Renal cortex interstitium (tissue), 11 donors: ENCODE measurements around the gene RPRD1B. TPM values are rescaled to one million over a fixed set of nuclear protein-coding genes. Genes with fewer than 3 reads are reported as not detected.

Experiments
- DNase-seq, 11 donors: peaks; one replicate each; pipeline ENCODE4 v3.0.0-alpha.2; 2013; ENCODE audit warnings: low read depth in 9 of 11, low spot score in 4 of 11; ENCODE audit errors: extremely low read depth in 1 of 11
- polyA plus RNA-seq, 3 donors: library from polyadenylated mRNA; unstranded; fragments of 120-200 nt; gene quantifications; one replicate each; pipeline ENCODE4 v1.2.1, GENCODE V29; 2013; ENCODE audit not compliant: insufficient read length in 3 of 3

The RPRD1B gene
- polyA plus RNA-seq, 3 donors = 35.8 to 41.4 (median 38.4) TPM

- no peak for DNase-seq
These were observed 26.3 kb downstream of the RPRD1B start for GRCh38 chr20:38059832-38060231.

- no peak for DNase-seq
These were observed 27.0 kb downstream of the RPRD1B start for GRCh38 chr20:38060536-38060935.

GRCh38 chr20:38061109-38061508 lies 27.6 kb downstream of the RPRD1B start:
- no peak for DNase-seq

- DNase-seq = no peak
These were observed 29.3 kb downstream of the RPRD1B start for GRCh38 chr20:38062890-38063289.

GRCh38 chr20:38063911-38064530 lies 30.5 kb downstream of the RPRD1B start:
- DNase-seq = no peak

- no peak for DNase-seq
These were observed 32.3 kb downstream of the RPRD1B start for GRCh38 chr20:38065764-38066375.

GRCh38 chr20:38066969-38067716 lies 33.6 kb downstream of the RPRD1B start:
- no peak for DNase-seq

- DNase-seq = no peak
These were observed 34.3 kb downstream of the RPRD1B start for GRCh38 chr20:38067717-38068365.

- no peak for DNase-seq
These were observed 39.4 kb downstream of the RPRD1B start for GRCh38 chr20:38072898-38073297.

- peak; percentile 49 to 80 (median 63) for DNase-seq
These were observed 39.9 kb downstream of the RPRD1B start for GRCh38 chr20:38073307-38074071.

GRCh38 chr20:38075161-38075998 lies 41.8 kb downstream of the RPRD1B start:
- DNase-seq = no peak

GRCh38 chr20:38076548-38076947 lies 43.0 kb downstream of the RPRD1B start:
- DNase-seq = no peak

GRCh38 chr20:38078084-38078483 lies 44.5 kb downstream of the RPRD1B start:
- DNase-seq = no peak

- DNase-seq = no peak
These were observed 45.8 kb downstream of the RPRD1B start for GRCh38 chr20:38079353-38079752.

- no peak for DNase-seq
These were observed 48.0 kb downstream of the RPRD1B start for GRCh38 chr20:38081575-38081974.

GRCh38 chr20:38082894-38083293 lies 49.3 kb downstream of the RPRD1B start:
- DNase-seq = no peak

GRCh38 chr20:38083338-38084048 lies 49.9 kb downstream of the RPRD1B start:
- DNase-seq = no peak
